ENCODE results near the gene OGT.
A peak's percentile ranks its signal among the peaks of the same experiment; 100 is the strongest.
"Not testable (repeated sequence)": the region's sequence is repeated elsewhere in the genome, so short reads cannot be mapped to it uniquely, and the experiment has no call there.

The OGT gene

GRCh38 chrX:71593210-71593609 is 60.3 kb downstream of the OGT start:
- DNase-seq: not testable (repeated sequence)

DNA sequence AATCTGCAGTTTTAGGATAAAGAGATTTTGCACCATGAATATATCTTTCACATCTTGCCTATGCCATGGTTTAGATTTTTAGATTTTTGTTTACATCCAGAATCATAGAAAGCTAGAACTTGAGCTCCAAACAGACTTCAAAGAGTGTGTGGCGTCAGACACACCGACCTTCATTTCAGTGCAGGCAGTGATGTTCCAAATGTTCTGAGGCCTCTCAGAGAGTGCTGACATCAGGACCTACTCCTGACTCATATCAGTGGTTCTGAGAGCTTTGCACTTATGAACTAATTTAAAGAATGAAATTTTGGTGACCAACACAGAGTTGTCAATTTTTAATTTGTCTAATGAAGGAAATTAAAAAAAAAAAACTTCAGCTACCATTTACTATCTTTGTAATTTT is 67.1 kb downstream of the OGT start:
- DNase-seq: no peak

DNA sequence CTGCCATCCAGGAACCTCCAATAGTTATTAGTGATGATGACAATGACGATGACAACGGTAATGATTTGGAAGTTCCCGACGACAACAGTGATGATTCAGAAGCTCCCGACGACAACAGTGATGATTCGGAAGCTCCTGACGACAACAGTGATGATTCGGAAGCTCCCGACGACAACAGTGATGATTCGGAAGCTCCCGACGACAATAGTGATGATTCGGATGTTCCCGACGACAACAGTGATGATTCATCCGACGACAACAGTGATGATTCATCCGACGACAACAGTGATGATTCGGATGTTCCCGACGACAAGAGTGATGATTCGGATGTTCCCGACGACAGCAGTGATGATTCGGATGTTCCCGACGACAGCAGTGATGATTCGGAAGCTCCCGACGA is 70.7 kb downstream of the OGT start:
- DNase-seq: peak in 1 of 3 donors; percentile 23

- DNase-seq: peak in 2 of 3 donors; percentile 5 to 19
Observed at GRCh38 chrX:71604141-71604540, 71.2 kb downstream of the OGT start.

DNA sequence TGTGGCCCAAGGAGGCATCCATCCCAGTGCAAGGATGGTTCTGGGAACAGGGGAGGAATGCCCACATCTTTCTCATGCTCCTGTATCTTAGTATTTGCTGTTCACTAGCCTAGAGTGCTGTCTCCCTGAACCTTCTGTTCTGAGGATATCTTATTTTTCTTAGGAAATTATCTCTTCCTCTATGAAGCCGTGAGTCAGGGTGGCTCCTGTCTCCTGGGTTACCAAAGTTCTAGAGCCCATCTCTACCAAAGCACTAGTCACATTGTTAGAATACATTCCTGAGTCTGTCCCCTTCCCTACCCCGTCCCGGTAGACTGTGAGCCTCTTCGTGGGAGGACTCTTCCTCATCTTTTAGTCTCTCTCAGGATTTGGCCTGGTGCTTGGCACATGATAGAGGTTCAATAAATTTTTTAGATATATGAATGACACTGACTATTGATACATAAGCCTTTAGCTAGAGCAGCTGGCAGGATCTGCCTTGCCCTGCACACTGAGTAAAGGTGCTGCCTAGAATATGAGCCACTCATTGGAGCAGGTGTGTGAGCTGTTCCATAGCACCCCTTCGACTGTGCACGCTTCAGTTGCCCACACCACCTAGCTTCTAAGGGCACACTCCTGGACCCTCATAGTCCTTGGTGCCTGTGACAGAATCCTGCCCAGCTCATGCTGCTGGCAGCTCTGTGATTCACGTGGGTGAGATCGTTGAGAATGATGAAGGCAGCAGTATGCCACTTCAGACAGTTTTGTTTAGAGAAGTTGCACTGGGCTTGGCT is 72.1 kb downstream of the OGT start:
- no peak for DNase-seq

GRCh38 chrX:71606536-71607216 is 73.8 kb downstream of the OGT start:
- DNase-seq: no peak

- no peak for DNase-seq
Observed at GRCh38 chrX:71607488-71607887, 74.6 kb downstream of the OGT start.

DNA sequence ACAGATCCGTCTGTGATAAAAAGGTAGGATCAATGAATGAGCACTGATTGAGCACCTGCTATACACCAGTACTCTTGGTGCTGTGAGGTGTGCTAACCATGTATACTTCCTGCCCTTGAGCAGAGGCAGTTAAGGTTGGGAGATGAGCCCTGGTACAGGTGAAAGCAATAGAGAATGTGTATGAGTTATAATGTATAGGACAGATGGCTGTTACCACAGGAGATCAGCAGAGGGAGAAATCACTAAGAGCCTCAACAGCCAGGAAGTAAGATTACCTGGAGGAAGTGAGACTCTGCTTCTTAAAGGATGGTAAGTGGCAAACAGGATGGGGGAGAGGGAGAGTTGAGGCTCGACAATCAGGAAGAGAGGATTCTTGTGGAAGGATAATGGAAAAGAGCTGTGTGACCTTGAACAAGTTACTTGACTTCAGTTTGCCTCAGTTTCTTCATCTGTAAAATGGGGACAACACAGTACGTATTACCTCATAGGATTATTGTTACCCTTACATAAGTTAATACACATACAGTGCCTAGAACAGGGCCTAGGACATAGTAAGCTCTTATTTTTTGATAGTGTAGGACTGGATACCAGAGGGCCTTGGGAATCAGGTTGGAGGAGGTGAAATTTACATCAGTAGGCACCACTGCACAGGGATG is 76.3 kb downstream of the OGT start:
- DNase-seq: no peak

DNA sequence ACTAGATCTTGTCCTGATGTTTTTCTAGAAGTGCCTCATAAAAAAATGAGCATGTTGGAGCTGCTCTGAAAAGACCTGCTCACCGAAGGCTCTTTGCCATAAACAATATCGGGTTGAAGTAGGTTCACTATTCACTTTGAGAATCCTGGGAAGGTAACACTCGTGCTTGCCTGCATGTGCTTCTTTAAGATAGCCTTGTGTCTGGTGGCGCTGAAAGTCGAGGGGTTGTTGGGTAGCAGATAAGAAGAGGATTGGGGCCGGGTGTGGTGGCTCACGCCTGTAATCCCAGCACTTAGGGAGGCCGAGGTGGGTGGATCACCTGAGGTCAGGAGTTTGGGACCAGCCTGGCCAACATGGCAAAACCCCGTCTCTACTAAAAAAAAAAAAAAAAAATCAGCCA is 78.8 kb downstream of the OGT start:
- not testable (repeated sequence) for DNase-seq

DNA sequence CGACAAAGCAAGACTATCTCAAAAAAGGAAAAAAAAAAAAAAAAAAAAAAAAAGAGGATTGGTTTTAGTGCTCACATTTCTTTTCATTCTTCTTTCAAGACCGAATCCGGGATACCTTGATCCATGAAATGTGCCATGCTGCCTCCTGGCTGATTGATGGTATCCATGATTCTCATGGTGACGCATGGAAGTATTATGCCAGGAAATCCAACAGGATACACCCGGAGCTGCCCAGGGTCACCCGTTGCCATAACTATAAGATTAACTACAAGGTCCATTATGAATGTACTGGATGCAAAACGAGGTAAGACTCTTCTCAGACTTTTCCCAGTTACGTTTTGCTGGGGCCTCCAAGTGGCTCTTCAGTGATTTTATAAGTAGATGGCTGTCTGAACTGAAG is 79.4 kb downstream of the OGT start:
- no peak for DNase-seq

DNA sequence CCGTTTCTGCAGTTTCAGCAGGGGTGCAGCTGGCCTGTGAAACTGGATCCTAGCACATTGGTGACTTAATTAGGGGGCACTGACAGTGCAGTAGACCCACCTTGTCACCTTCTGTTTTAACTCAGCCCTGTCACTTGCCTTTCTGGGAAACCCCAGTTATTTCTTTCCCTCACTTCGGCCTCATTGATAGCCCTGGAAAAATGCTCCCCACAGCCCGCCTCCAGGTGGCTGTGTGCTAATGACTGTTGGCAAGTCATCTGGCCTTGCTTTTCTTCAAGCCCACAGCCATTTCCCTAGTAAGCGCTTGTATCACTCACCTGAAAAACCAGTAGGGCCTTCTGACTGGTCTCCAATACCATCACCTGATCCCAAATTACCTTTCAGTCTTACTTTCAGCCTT is 82.2 kb downstream of the OGT start:
- no peak for DNase-seq

- no peak for DNase-seq
Observed at GRCh38 chrX:71615954-71616353, 83.0 kb downstream of the OGT start.

DNA sequence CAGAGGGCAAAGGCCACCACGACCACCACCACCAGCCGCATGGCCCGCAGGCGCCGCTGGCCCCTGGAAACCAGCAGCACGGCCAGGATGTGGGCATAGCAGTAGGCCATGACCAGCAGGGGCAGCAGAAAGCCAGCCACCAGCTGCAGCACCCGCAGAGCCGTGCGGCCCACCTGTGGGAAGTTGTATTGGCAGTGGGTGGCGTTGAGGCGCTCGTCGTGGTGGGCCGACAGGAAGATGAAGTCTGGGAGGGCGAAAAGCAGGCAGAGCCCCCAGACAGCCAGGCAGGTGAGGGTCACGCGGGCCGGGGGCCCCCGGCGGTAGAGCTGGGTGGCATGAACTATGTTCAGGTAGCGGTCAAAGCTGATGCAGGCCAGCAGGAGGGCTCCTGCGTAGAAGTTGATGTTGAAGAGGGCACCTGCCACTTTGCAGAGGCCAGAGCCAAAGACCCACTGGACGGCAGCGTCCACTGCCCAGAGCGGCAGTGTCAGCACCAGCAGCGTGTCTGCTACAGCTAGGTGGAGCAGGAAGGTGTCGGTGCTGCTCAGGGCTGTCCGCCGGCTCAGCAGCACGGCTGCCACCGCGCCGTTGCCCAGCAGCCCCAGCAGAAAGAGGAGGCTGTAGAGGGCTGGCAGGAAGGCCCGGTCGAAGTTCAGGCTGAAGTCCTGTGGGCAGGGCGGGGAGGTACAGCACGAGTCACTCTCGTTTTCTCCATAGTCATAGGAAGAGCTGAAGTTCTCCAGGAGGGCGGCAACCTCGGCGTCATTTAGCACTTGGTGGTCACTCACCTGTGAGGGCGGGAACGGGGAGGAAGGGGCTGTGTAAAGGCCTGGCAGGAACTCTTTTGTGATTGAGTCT is 84.0 kb downstream of the OGT start:
- no peak for DNase-seq

DNA sequence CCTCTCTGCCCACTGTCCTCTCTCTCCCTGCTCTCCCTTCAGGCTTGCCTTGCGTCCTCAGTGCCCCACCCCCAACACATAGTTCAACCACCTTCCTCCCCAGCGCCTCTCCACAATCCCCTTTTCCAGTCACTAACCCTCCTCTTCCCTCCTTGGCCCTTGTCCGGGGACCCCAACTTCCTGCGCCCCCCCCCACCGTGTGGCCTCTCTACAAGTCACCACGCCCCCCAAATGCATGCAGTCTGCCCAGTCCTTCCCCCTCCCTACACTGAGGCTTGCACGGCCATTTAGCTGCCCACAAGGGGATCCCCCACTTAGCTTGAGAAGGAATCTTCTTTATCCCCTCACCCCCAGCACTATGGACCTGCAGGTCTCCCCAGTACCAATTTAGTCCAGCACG is 84.8 kb downstream of the OGT start:
- DNase-seq: no peak

DNA sequence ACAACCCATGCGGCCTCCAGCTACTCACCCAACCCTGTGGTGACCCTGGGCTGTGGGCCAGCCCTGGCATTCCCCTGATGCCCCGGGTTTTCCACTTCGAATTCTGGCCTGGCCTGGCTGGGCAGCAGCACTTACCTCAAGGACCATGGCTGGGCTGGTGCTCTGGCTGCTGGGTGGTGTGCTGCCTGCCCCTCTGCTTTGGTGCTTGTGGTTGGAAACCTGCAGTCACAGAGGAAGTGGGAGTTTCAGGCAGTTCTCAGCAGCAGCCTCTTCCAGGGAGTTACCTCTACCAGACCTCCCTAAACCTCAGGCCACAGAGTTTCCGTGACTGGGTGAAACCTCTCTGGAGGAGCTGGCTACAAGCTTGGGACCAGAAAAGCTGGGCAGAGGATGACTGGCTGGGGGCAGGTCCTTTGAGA is 85.4 kb downstream of the OGT start, which contains the start of gene CXCR3:
Gene CXCR3, minus strand, starts transcription at position 209 of the 419 bp plus-strand sequence. Its CDS starts 62 bp downstream, at position 147.
- DNase-seq: peak; percentile 55 to 77 (median 66)

DNA sequence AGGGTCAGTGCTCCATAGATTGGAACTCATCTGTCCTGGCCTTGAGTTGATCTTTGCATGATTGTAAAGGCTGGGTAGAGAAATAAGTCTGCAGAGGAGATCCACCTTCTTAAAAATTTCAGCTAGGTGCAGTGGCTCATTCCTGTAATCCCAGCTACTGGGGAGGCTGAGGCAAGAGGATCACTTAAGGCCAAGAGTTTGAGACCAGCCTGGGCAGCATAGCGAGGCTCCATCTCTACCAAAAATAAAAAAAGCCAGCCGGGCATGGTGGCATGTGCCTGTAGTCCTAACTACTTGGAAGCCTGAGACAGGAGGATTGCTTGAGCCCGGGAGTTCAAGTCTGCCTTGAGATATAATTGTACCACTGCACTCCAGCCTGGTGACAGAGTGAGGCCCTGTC is 85.9 kb downstream of the OGT start:
- DNase-seq: no peak

GRCh38 chrX:71619193-71619592 is 86.3 kb downstream of the OGT start:
- peak; percentile 35 to 64 (median 57) for DNase-seq

GRCh38 chrX:71619986-71620385 is 87.1 kb downstream of the OGT start:
- DNase-seq: no peak

GRCh38 chrX:71621603-71622002 is 88.7 kb downstream of the OGT start:
- no peak for DNase-seq

GRCh38 chrX:71622032-71622575 is 89.2 kb downstream of the OGT start:
- DNase-seq: no peak

GRCh38 chrX:71622576-71623450 is 89.9 kb downstream of the OGT start:
- peak; percentile 23 to 37 (median 30) for DNase-seq

All from suppressor macrophage treated with lipopolysaccharide for 1 hour (primary cell).